Stimulated activated CD8-positive, alpha-beta memory T cell treated with anti-CD3 and anti-CD28 coated beads, Interleukin-7, amount 100 ng/mL, for 1 hour (primary cell): Measurements from ENCODE around the gene PBX3.

Experiments
- DNase-seq, 2 donors: peaks; one replicate each; pipeline ENCODE4 v3.0.0-alpha.2; 2020; ENCODE audit warnings: low read depth in 2 of 2

Gene PBX3

DNA sequence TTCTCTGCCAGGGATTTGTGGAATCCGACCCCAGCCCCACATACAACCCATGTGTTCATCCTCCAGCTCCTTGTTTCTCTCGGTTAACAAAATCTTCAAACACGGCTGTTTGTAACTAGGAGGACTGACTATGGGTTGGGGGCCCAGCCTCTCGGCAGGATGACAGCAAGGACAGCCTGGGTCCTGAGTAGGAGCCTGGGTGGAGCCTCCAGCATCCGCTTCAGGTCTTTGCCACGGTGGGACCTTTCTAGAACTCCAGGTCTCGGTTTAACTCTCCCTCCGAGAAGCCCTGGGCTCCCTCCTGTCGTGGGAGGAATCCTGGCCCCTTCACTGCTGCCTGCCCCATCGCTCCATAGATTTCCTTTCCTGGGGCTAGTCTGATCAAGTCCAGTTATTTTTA lies 248.5 kb downstream of the PBX3 start:
- no peak for DNase-seq

GRCh38 chr9:125996791-125997190 lies 249.6 kb downstream of the PBX3 start:
- no peak for DNase-seq

DNA sequence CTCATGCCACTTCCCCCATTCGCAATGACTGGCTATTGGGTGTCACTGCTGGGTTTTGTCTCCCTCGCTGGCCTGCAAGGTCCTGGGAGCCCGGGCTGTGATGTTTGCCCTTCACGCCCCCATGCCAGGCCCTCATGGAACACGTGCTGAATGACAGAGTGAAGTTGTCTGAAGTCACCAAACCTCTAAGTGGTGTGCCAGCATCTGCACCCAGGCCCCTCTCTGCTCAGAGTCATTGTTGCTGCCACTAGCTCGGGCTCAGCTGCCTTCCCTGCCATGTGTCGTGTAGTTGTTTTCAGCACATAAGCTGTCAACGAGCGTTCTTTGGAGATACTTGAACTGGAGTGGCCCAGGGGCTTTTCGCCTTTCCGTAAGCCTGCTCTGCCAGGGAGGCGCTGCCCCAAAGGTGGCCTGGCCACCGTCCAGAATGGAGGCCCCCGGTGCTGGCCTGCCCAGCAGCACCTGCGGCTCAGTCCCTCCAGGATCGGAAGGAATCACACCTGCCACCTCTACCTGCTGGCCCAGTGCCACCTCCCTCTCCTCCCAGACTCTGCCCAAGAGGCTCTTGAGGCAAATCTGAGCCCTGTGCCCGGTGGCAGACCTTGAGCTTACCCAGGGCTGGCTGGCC lies 250.1 kb downstream of the PBX3 start:
- DNase-seq: no peak

DNA sequence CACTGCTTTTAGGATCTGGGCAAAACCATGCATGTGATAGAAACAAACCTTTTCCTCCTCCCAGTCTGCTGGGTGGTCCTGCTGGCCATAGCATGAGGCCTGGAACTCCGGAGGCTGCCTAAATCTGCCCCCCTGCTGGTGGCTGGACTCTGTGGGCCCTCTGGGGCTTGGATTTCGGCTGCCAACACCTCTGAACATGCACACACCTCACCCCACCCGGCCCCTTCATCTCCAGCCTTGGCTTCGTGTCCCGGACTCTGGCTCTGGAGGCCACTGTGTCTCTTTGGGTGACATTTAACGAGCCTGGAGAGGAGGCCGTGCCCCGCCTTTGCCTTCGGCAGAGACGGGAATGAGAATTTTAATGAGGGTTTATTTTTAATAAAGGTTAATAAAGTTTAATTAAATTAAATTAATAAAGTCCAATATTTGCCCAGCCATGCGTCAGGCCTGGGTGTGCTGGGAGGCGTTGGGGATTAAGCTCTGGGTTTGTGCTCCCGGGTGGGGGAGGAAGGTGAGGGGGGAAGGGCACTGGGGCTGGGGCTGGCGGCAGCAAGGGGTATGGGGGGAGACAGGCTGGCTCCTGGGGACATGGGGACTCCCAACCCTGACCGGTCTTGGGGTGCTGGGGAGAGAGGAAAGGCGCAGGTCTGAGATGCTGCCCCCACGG lies 251.8 kb downstream of the PBX3 start:
- DNase-seq: no peak

DNA sequence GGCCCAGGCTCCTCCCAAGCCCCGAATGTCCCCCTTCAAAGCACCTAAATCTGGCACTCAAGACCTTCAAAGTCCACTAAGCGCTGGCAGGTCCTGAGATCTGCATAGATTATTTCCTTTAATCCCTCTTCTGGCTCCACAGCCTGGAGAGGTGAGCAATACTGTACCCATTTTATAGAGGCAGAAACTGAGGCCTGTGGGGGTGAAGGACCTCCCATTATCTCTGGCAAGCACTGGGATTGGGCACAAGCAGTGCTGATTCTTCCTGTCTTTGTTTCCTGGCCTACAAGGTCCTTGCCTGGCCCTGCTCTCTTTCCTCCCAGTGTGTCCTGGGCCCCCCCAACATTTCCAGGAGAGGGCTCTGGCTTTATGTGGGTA lies 252.3 kb downstream of the PBX3 start:
- no peak for DNase-seq

- no peak for DNase-seq
These were observed 253.1 kb downstream of the PBX3 start for GRCh38 chr9:126000256-126000655.

DNA sequence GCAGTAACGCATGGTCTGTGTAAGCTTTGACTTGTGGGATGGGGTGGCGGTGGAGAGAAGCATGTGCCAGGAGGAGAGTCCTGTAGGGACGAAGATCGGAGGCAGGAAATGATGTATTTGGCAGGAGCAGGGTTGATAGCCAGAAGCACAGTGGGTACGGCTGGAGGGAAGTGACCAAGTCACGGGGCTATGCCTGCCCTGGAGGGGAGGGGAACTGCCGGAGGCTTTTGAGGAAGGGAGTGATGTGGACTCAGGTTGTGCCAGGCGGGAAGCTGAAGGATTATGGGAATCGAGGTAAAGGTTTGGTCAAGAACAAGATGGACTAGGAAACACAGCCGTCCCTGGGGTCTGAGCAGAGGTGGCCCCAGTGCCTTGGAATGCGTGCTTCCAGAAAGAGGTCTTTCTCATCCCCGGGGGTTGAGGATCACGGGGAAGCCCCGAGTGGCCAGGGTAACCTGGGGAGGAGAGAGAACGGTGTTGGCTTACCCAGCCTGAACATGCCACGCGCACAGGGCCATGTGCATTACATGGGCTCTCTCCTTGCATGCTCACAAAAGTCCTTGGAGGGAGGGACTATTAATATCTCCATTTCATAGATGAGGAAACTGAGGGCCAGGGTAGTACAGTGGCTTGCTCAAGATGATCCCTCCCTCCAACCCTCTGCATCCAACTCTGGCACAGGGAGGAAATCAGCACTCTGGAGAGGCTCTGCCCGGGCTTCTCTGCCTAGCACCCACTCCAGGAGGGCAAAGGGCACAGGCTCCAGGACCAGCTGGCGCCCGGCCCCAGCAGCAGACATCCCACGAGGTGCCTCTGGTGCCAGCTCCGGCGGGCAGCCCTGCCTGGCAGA lies 253.8 kb downstream of the PBX3 start:
- DNase-seq: no peak

GRCh38 chr9:126001581-126002225 lies 254.5 kb downstream of the PBX3 start:
- DNase-seq: no peak

DNA sequence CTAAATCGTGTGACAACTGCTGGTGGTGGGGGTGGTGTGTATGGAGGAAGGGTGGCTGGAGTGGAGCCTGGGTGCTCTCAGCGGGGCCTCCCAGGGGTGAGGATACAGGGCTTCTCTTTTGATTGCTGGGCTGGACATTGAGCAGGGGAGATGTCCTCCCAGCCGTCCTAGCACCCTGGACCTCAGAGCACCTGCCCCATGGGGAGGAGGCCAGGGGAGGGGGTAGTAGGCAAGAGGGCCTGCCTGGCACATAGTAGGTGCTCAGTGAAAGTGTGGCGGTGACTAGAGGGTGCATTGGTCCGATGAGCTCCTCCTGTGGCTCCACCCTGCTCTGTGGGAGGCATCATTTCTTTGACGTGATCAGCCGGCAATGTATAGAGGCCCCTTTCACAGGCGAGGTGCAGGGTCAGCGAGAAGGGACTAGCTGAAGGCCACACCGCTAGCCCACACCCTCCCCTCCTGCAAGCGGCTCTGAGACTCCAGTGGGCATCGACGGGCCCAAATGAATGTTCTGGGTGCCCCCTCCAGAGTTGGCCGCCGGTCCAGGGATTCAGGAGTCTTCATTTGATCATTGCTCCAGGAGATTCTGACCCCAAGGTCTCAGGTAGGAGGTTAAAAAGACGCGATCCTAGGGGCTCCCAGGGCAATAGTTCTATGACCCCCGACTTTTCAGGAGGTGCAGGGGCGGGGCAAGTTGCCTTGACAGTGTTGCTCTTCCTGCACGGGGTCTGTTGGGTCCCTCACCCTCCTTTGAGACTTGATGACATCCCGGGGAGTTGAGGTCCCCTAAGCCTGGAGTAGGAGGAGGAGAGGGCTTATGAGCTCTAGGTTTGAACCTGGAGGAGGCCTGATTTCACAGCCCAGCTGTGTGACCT lies 255.5 kb downstream of the PBX3 start:
- DNase-seq: no peak

- DNase-seq: no peak
These were observed 261.9 kb downstream of the PBX3 start for GRCh38 chr9:126009047-126009446.

GRCh38 chr9:126014726-126015125 lies 267.6 kb downstream of the PBX3 start:
- DNase-seq: no peak

GRCh38 chr9:126015424-126015823 lies 268.3 kb downstream of the PBX3 start:
- no peak for DNase-seq

GRCh38 chr9:126016579-126017290 lies 269.6 kb downstream of the PBX3 start:
- no peak for DNase-seq
